ENCODE measurements around the gene ATP11A.

Gene ATP11A

GRCh38 chr13:112819816-112820215, 130.0 kb downstream of the ATP11A start:
- no peak overlapping the region for H3K27ac ChIP-seq (ENCODE audit: poor library complexity, severe bottlenecking)
- no peaks in the 10 kb centered on the region for H3K27me3 ChIP-seq (ENCODE audit: insufficient read depth, poor library complexity, severe bottlenecking)
- DNase-seq (ENCODE audit: low spot score) (no peak), ATAC-seq (ENCODE audit: low read depth) (no peak)
- TF ChIP-seq, protein P1, sequence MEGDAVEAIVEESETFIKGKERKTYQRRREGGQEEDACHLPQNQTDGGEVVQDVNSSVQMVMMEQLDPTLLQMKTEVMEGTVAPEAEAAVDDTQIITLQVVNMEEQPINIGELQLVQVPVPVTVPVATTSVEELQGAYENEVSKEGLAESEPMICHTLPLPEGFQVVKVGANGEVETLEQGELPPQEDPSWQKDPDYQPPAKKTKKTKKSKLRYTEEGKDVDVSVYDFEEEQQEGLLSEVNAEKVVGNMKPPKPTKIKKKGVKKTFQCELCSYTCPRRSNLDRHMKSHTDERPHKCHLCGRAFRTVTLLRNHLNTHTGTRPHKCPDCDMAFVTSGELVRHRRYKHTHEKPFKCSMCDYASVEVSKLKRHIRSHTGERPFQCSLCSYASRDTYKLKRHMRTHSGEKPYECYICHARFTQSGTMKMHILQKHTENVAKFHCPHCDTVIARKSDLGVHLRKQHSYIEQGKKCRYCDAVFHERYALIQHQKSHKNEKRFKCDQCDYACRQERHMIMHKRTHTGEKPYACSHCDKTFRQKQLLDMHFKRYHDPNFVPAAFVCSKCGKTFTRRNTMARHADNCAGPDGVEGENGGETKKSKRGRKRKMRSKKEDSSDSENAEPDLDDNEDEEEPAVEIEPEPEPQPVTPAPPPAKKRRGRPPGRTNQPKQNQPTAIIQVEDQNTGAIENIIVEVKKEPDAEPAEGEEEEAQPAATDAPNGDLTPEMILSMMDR (IDR thresholded peaks at IDR 0.05; ENCODE audit: poor library complexity, severe bottlenecking) = no peak
- no peaks in the 10 kb centered on the region for H3K9me3 ChIP-seq (ENCODE audit: severe bottlenecking)
- H3K4me3 ChIP-seq (ENCODE audit: severe bottlenecking) = no peak overlapping the region
- H3K36me3 ChIP-seq (ENCODE audit: low read depth) = peaks cover 24% of the 10 kb centered on the region
- no peaks in the 10 kb centered on the region for H3K4me1 ChIP-seq (ENCODE audit: insufficient read depth, poor library complexity, severe bottlenecking)

DNA sequence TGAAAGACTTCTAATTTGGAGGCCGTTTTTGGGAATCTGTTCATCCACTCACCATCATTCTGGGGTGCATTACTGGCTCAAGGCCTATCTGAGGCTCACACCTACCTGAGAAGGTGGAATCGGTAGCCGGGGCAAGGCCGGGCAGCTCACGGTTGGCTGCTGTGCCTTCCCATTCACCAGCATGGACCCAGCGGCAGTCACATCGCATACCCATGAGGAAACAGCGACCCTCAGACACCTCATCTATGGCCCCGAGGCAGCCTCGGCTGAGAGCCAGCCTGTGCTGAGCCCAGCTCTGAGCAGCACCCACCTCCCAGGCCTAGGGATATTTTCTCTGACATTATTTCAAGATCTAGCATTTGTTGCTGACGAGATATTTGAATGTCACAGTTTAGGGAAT, 130.5 kb downstream of the ATP11A start:
- ATAC-seq (ENCODE audit: low read depth) = no peak
- no peaks in the 10 kb centered on the region for H3K9me3 ChIP-seq (ENCODE audit: severe bottlenecking)
- no peak overlapping the region for H3K4me3 ChIP-seq (ENCODE audit: severe bottlenecking)
- peaks cover 24% of the 10 kb centered on the region for H3K36me3 ChIP-seq (ENCODE audit: low read depth)
- TF ChIP-seq, protein P1 (IDR thresholded peaks at IDR 0.05; ENCODE audit: poor library complexity, severe bottlenecking) = no peak
- H3K27me3 ChIP-seq (ENCODE audit: insufficient read depth, poor library complexity, severe bottlenecking) = no peaks in the 10 kb centered on the region
- no peak overlapping the region for H3K27ac ChIP-seq (ENCODE audit: poor library complexity, severe bottlenecking)
- DNase-seq (ENCODE audit: low spot score) = no peak
- no peaks in the 10 kb centered on the region for H3K4me1 ChIP-seq (ENCODE audit: insufficient read depth, poor library complexity, severe bottlenecking)

GRCh38 chr13:112821340-112822055, 131.7 kb downstream of the ATP11A start:
- Histone ChIP-seq H3K27me3 (ENCODE audit: insufficient read depth, poor library complexity, severe bottlenecking) (no peaks in the 10 kb centered on the region), H3K36me3 (ENCODE audit: low read depth) (peaks cover 19% of the 10 kb centered on the region), H3K9me3 (ENCODE audit: severe bottlenecking) (no peaks in the 10 kb centered on the region), H3K4me1 (ENCODE audit: insufficient read depth, poor library complexity, severe bottlenecking) (no peaks in the 10 kb centered on the region), H3K27ac (ENCODE audit: poor library complexity, severe bottlenecking) (no peak overlapping the region), H3K4me3 (ENCODE audit: severe bottlenecking) (no peak overlapping the region)
- DNase-seq (ENCODE audit: low spot score) (no peak), ATAC-seq (ENCODE audit: low read depth) (no peak)
- TF ChIP-seq, protein P1 (IDR thresholded peaks at IDR 0.05; ENCODE audit: poor library complexity, severe bottlenecking) = no peak

DNA sequence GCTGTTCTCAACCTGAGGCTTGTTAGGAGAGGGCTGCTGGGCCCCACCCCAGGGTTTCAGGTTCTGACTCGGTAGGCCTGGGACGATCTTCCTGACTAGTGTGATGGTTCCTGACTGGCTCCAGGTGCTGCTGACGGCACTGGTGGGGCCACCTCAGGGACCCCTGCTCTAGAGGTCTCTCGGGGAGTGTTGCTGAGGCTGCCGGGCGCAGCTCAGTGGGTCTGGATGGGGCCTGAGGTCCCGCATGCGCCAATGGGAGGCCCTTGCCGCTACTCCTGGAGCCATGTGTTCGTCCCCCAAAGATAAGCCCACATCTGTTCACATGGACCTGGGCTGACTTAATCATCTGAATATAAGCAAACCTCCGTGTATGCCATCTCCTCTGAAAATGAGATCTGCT, 133.0 kb downstream of the ATP11A start:
- DNase-seq (ENCODE audit: low spot score) (no peak), ATAC-seq (ENCODE audit: low read depth) (no peak)
- no peaks in the 10 kb centered on the region for H3K4me1 ChIP-seq (ENCODE audit: insufficient read depth, poor library complexity, severe bottlenecking)
- TF ChIP-seq, protein P1 (IDR thresholded peaks at IDR 0.05; ENCODE audit: poor library complexity, severe bottlenecking) = no peak
- no peaks in the 10 kb centered on the region for H3K9me3 ChIP-seq (ENCODE audit: severe bottlenecking)
- H3K36me3 ChIP-seq (ENCODE audit: low read depth) = peaks cover 12% of the 10 kb centered on the region; the same call in 1 of the 2 replicates
- H3K4me3 ChIP-seq (ENCODE audit: severe bottlenecking) = no peak overlapping the region
- H3K27ac ChIP-seq (ENCODE audit: poor library complexity, severe bottlenecking) = no peak overlapping the region
- no peaks in the 10 kb centered on the region for H3K27me3 ChIP-seq (ENCODE audit: insufficient read depth, poor library complexity, severe bottlenecking)

- H3K27ac ChIP-seq (ENCODE audit: poor library complexity, severe bottlenecking) = no peak overlapping the region
- H3K36me3 ChIP-seq (ENCODE audit: low read depth) = peaks cover 14% of the 10 kb centered on the region; the same call in 1 of the 2 replicates
- no peak for ATAC-seq (ENCODE audit: low read depth)
Measured at GRCh38 chr13:112824429-112824828, 134.6 kb downstream of the ATP11A start.

More at GRCh38 chr13:112824429-112824828, 134.6 kb downstream of the ATP11A start:
- DNase-seq (ENCODE audit: low spot score) = no peak
- Histone ChIP-seq H3K4me3 (ENCODE audit: severe bottlenecking) (no peak overlapping the region), H3K4me1 (ENCODE audit: insufficient read depth, poor library complexity, severe bottlenecking) (no peaks in the 10 kb centered on the region), H3K27me3 (ENCODE audit: insufficient read depth, poor library complexity, severe bottlenecking) (no peaks in the 10 kb centered on the region), H3K9me3 (ENCODE audit: severe bottlenecking) (no peaks in the 10 kb centered on the region)
- TF ChIP-seq, protein P1 (IDR thresholded peaks at IDR 0.05; ENCODE audit: poor library complexity, severe bottlenecking) = no peak

All from RWPE2 (cell line).